A549 (cell line): ENCODE data around the gene ABLIM1. TPM values are rescaled to one million over a fixed set of nuclear protein-coding genes. Genes with fewer than 3 reads are reported as not detected.

ENCODE experiments used
- ATAC-seq, 2 experiments: fragments of 200-7000 bp in 1 of 2; fragments of >200 bp in 1 of 2; cut with Nextera tagmentation in 1 of 2; cut with Tn5 transposase in 1 of 2; 3 replicates each; pipeline versions ENCODE4 v1.8.0 to v1.9.1; 2018 to 2020; ENCODE audit warnings: mild to moderate bottlenecking in 1 of 2, moderate library complexity in 1 of 2
- CTCF ChIA-PET: fragments of 300-600 bp; sonication (Branson Sonifier 250); formaldehyde crosslinking; extraction: SDS; loops from one replicate; lab custom pipeline; 2021; ENCODE audit warnings: antibody characterized with exemption, inconsistent platforms; lab: Yijun Ruan, JAX
- POLR2A ChIA-PET: fragments of 350-600 bp; formaldehyde crosslinking; extraction: SDS; loops from one replicate; lab custom pipeline; 2021; ENCODE audit warnings: antibody characterized with exemption, inconsistent platforms; lab: Yijun Ruan, JAX
- DNase-seq, 2 experiments: peaks; one replicate each; pipeline versions ENCODE4 v3.0.0 to v3.0.0-alpha.2; 2011 to 2016; ENCODE audit warnings: low read depth in 1 of 2, low spot score in 1 of 2
- FAIRE-seq: peaks from 2 replicates; lab custom pipeline; 2011; peaks lifted over from hg19 to GRCh38; lab: Jason Lieb, UNC
- H3K27ac ChIP-seq, 2 experiments: fragments of >200 bp; sonication (Bioruptor Twin); formaldehyde crosslinking; 3 replicates each; pipeline ENCODE4 v1.5.1; 2016 to 2017
- H3K4me1 ChIP-seq: fragments of >200 bp; sonication (Bioruptor Twin); formaldehyde crosslinking; 3 replicates; pipeline ENCODE4 v1.6.1; 2016
- H3K4me2 ChIP-seq: fragments of >200 bp; sonication (Bioruptor Twin); formaldehyde crosslinking; 3 replicates; pipeline ENCODE4 v1.6.1; 2016
- H3K4me3 ChIP-seq: fragments of >200 bp; sonication (Bioruptor Twin); formaldehyde crosslinking; 3 replicates; pipeline ENCODE4 v1.5.1; 2016
- H3K9me3 ChIP-seq: fragments of >200 bp; sonication (Bioruptor Twin); formaldehyde crosslinking; 3 replicates; pipeline ENCODE4 v1.6.1; 2016
- CBX2 ChIP-seq: fragments of 200-600 bp; sonication (generic); IDR thresholded peaks from 2 replicates; pipeline ENCODE4 v1.6.1; 2016; ENCODE audit warnings: low read depth, mild to moderate bottlenecking, borderline replicate concordance
- CHD2 ChIP-seq: fragments of 150-350 bp; IDR thresholded peaks from 2 replicates; pipeline ENCODE4 v1.6.1; 2014; ENCODE audit warnings: low read length; ENCODE audit not compliant: partially characterized antibody
- CHD4 ChIP-seq: fragments of 200-600 bp; sonication (generic); IDR thresholded peaks from 2 replicates; pipeline ENCODE4 v1.6.1; 2016; ENCODE audit warnings: antibody characterized with exemption, mild to moderate bottlenecking, borderline replicate concordance
- CTCF ChIP-seq: fragments of >200 bp; sonication (Bioruptor Twin); formaldehyde crosslinking; IDR thresholded peaks from 3 replicates; pipeline ENCODE4 v1.5.1; 2016
- E2F6 ChIP-seq: IDR thresholded peaks from 2 replicates; pipeline ENCODE4 v1.6.1; 2012; ENCODE audit warnings: low read depth, borderline replicate concordance
- ELK1 ChIP-seq: fragments of 150-350 bp; IDR thresholded peaks from 2 replicates; pipeline ENCODE4 v1.6.1; 2014; ENCODE audit warnings: low read depth, mild to moderate bottlenecking, low read length
- FOSB ChIP-seq: fragments of 250-450 bp; sonication (Bioruptor Pico); IDR thresholded peaks from 2 replicates; pipeline ENCODE4 v1.5.0; 2020; ENCODE audit warnings: mild to moderate bottlenecking, moderate library complexity
- FOSL2 ChIP-seq, 2 experiments: fragments of 450-650 bp in 1 of 2; fragments of >200 bp in 1 of 2; sonication (Bioruptor Twin) in 1 of 2; formaldehyde crosslinking; IDR thresholded peaks; 2 replicates each; pipeline versions ENCODE4 v1.5.0 to v1.6.1; 2016 to 2020; ENCODE audit warnings: mild to moderate bottlenecking in 1 of 2, moderate library complexity in 1 of 2
- FOXS1 ChIP-seq: fragments of 250-450 bp; sonication (Bioruptor Pico); IDR thresholded peaks from 2 replicates; pipeline ENCODE4 v1.5.0; 2020; ENCODE audit warnings: mild to moderate bottlenecking, moderate library complexity
- JUNB ChIP-seq: fragments of >200 bp; sonication (Bioruptor Twin); formaldehyde crosslinking; IDR thresholded peaks from 2 replicates; pipeline ENCODE4 v1.6.1; 2016
- MAFK ChIP-seq: fragments of 450-650 bp; IDR thresholded peaks from 2 replicates; pipeline ENCODE4 v1.6.1; 2014; ENCODE audit not compliant: partially characterized antibody
- MAZ ChIP-seq: fragments of 150-350 bp; IDR thresholded peaks from 2 replicates; pipeline ENCODE4 v1.6.1; 2014; ENCODE audit warnings: antibody characterized with exemption, low read depth, low read length, borderline replicate concordance
- MYC ChIP-seq: IDR thresholded peaks from 2 replicates; pipeline ENCODE4 v1.6.1; 2012; ENCODE audit warnings: mild to moderate bottlenecking, inconsistent platforms, low read length, improper control_type of control experiment, borderline replicate concordance
- NPAS2 ChIP-seq: fragments of 250-450 bp; sonication (Bioruptor Pico); IDR thresholded peaks from 2 replicates; pipeline ENCODE4 v1.8.0; 2022; ENCODE audit warnings: mild to moderate bottlenecking, moderate library complexity, borderline replicate concordance
- NR3C1 ChIP-seq: fragments of >200 bp; sonication (Bioruptor Twin); formaldehyde crosslinking; IDR thresholded peaks from 3 replicates; pipeline ENCODE4 v1.6.1; 2017
- RAD21 ChIP-seq, 2 experiments: fragments of >200 bp in 1 of 2; sonication (Bioruptor Twin) in 1 of 2; formaldehyde crosslinking in 1 of 2; IDR thresholded peaks in 1 of 2; conservative IDR thresholded peaks in 1 of 2; 2 replicates in 1 of 2; 3 replicates in 1 of 2; pipeline ENCODE4 v1.6.1; 2012 to 2018; ENCODE audit warnings: inconsistent platforms in 1 of 2
- SMC3 ChIP-seq: fragments of >200 bp; sonication (Bioruptor Twin); formaldehyde crosslinking; IDR thresholded peaks from 3 replicates; pipeline ENCODE4 v1.6.1; 2018; ENCODE audit warnings: inconsistent platforms
- SREBF2 ChIP-seq: fragments of 450-650 bp; IDR thresholded peaks from 2 replicates; pipeline ENCODE4 v1.6.1; 2014; ENCODE audit warnings: mild to moderate bottlenecking, moderate library complexity
- ZC3H11A ChIP-seq: fragments of 450-650 bp; IDR thresholded peaks from 2 replicates; pipeline ENCODE4 v1.6.1; 2014; ENCODE audit warnings: antibody characterized with exemption, mild to moderate bottlenecking
- WGBS: methylation state at CpG from one replicate; pipeline ENCODE4 v1.1.6; 2017; ENCODE audit errors: missing lambda C conversion rate; 5-methylcytosine and 5-hydroxymethylcytosine counted together
- polyA plus RNA-seq, 4 experiments: library from polyadenylated mRNA; depleted of rRNA in 3 of 4; stranded (reverse); fragments of >200 nt; fragmentation: RNase III in 1 of 4; extraction: RNeasy Plus Mini Kit Qiagen cat#74134 plus additional on column Dnase treatment in 1 of 4; gene quantifications; 2 replicates in 3 of 4; 3 replicates in 1 of 4; pipeline ENCODE4 v1.2.3, GENCODE V29; 2011 to 2017

The ABLIM1 gene
- polyA plus RNA-seq, 2 of the 4 experiments (the other 2 are of a cell fraction), result 21.4 to 70.2 TPM

- no peak for FAIRE-seq
- TF ChIP-seq MAFK (peak; percentile 89), RAD21 (conservative IDR thresholded peaks at IDR 0.05 in 1 of 2, IDR thresholded peaks at IDR 0.05 in 1 of 2) (peak; percentile 70 to 72), CTCF (peak; percentile 66), SMC3 (peak; percentile 85), CBX2 (no peak)
- TF ChIP-seq, all 56 proteins: peak for 4
- 30% methylated on average over 9 of the region's 9 CpGs for WGBS
- H3K4me1 ChIP-seq, result no peaks in the 10 kb centered on the region
- ChIA-PET CTCF (interaction anchor here (0.6 to 13.3 kb wide), 27 partner anchors 9 to 240 kb away, joined by 3 to 140 read pairs (median 5); partner anchors contain the start of gene AFAP1L2), POLR2A (interaction anchor here (0.8 kb wide), 1 partner anchor 134 kb away, joined by 3 read pairs; no protein-coding TSS in a partner anchor)
- peak; percentile 75 to 85; a peak in 5 of 6 replicates for ATAC-seq
- no peak overlapping the region for H3K4me3 ChIP-seq
- H3K9me3 ChIP-seq, result no peaks in the 10 kb centered on the region
- H3K4me2 ChIP-seq, result no peak overlapping the region
- H3K27ac ChIP-seq, result no peak overlapping the region
- peak; percentile 41 to 64 for DNase-seq
These were observed 220.4 kb downstream of the ABLIM1 start for GRCh38 chr10:114437473-114438292.

GRCh38 chr10:114436941-114437340 lies 221.1 kb downstream of the ABLIM1 start:
- FAIRE-seq, result no peak
- 94% methylated on average over 2 of the region's 2 CpGs for WGBS
- CTCF ChIA-PET, result interaction anchor here (1.1 to 13.3 kb wide), 10 partner anchors 8 to 153 kb away, joined by 3 to 140 read pairs (median 6); no protein-coding TSS in a partner anchor
- Histone ChIP-seq H3K27ac (no peak overlapping the region), H3K4me3 (no peak overlapping the region), H3K9me3 (no peaks in the 10 kb centered on the region)
- no peak for DNase-seq
- no peak for TF ChIP-seq MAZ
- no peak for TF ChIP-seq SMC3
- TF ChIP-seq CHD4, result no peak
- no peak for TF ChIP-seq CTCF
- TF ChIP-seq MAFK, result no peak
- TF ChIP-seq FOSL2 (IDR thresholded peaks at IDR 0.05), result no peak
- TF ChIP-seq FOSL2 (CRISPR knock-in tag; IDR thresholded peaks at IDR 0.05), result no peak
- TF ChIP-seq, all 56 proteins: peak for 0
- POLR2A ChIA-PET, result no interaction called here
- no peak for ATAC-seq
- Histone ChIP-seq H3K4me1 (no peaks in the 10 kb centered on the region), H3K4me2 (no peak overlapping the region)

GRCh38 chr10:114432566-114433093 lies 225.4 kb downstream of the ABLIM1 start:
- FAIRE-seq (no peak), ATAC-seq (no peak), DNase-seq (no peak)
- no peaks in the 10 kb centered on the region for H3K9me3 ChIP-seq
- no peak overlapping the region for H3K4me2 ChIP-seq
- ChIA-PET POLR2A (no interaction called here), CTCF (interaction anchor here (1.6 to 13.3 kb wide), 2 partner anchors 39 to 129 kb away, joined by 5 to 140 read pairs; no protein-coding TSS in a partner anchor)
- H3K4me3 ChIP-seq, result no peak overlapping the region
- WGBS, result 92% methylated on average over 4 of the region's 4 CpGs
- H3K27ac ChIP-seq, result no peak overlapping the region
- no peaks in the 10 kb centered on the region for H3K4me1 ChIP-seq
- TF ChIP-seq NPAS2 (CRISPR knock-in tag) (no peak), MAFK (no peak), FOSB (CRISPR knock-in tag) (no peak), SREBF2 (no peak), MAZ (no peak), CHD4 (no peak), CTCF (no peak), E2F6 (no peak), ZC3H11A (no peak), RAD21 (conservative IDR thresholded peaks at IDR 0.05 in 1 of 2, IDR thresholded peaks at IDR 0.05 in 1 of 2) (no peak), MYC (no peak), CHD2 (no peak), NR3C1 (no peak), JUNB (no peak), FOSL2 (IDR thresholded peaks at IDR 0.05) (no peak), FOSL2 (CRISPR knock-in tag; IDR thresholded peaks at IDR 0.05) (no peak), FOXS1 (no peak), ELK1 (no peak)
